Measurements from ENCODE around the gene STK25. TPM values are rescaled to one million over a fixed set of nuclear protein-coding genes. Genes with fewer than 3 reads are reported as not detected.

The STK25 gene
- total RNA-seq, 1 donor from 2014 or later: 95.5 TPM

Small RNA genes within 50 kb of the gene (microRNA-seq; reads per million reads assigned to microRNA genes)
- not detected for gene MIR3133 (ENCODE audit: borderline number of aligned reads)

Other genes starting within 250 kb of the STK25 start
- 492 TPM for gene HDLBP, start 192.9 kb downstream of the STK25 start, total RNA-seq
- 403 TPM for gene SEPTIN2, start 192.7 kb downstream of the STK25 start, total RNA-seq
- 44.6 TPM for gene FARP2, start 152.3 kb downstream of the STK25 start, total RNA-seq
- gene BOK, start 50.2 kb upstream of the STK25 start, total RNA-seq: 115 TPM
- 48.7 TPM for gene THAP4, start 128.6 kb upstream of the STK25 start, total RNA-seq
- gene ATG4B, start 129.1 kb upstream of the STK25 start, total RNA-seq: 50.4 TPM
- 22.1 TPM for gene DTYMK, start 178.2 kb upstream of the STK25 start, total RNA-seq
- 29.1 TPM for gene ING5, start 193.5 kb upstream of the STK25 start, total RNA-seq
- gene D2HGDH, start 226.0 kb upstream of the STK25 start, total RNA-seq: 27.0 TPM

All from mesenteric fat pad (tissue), 1 donor.